Neuron (in vitro differentiated cells): ENCODE results near the gene NCKIPSD.

ENCODE experiments used
- H2AFZ ChIP-seq: one replicate; pipeline ENCODE4 v1.6.1; 2013; ENCODE audit warnings: low read depth, mild to moderate bottlenecking, inconsistent platforms, low read length, moderate library complexity
- H3K27me3 ChIP-seq: one replicate; pipeline ENCODE4 v1.6.1; 2013; ENCODE audit warnings: low read length; ENCODE audit not compliant: insufficient read depth
- H3K36me3 ChIP-seq: one replicate; pipeline ENCODE4 v1.6.1; 2013; ENCODE audit warnings: low read length; ENCODE audit not compliant: insufficient read depth
- H3K4me1 ChIP-seq: one replicate; pipeline ENCODE4 v1.6.1; 2013; ENCODE audit warnings: low read length; ENCODE audit not compliant: insufficient read depth
- H3K4me3 ChIP-seq: 2 replicates; pipeline ENCODE4 v1.5.1; 2013; ENCODE audit warnings: mild to moderate bottlenecking, low read length, moderate library complexity
- H3K9me3 ChIP-seq: one replicate; pipeline ENCODE4 v1.6.1; 2013; ENCODE audit warnings: low read length

The NCKIPSD gene

DNA sequence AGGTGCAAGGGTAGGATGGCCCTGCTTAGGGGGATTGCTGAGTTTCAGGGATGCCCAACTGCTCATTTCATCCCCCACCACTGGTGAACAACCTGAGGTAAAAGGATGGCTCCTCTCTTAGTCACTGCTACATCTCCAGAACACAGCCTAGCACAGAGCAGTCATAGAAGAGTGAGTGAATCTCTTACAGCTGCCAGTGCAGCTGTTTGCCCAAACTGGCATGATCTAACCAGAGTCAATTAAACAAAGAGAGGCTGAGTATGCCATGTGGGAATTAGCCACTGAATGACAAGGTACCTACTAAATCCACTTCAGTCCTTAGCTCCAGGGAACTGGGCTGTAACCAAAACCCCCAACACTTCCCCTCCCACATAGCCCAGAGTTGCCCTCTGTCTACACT is 6.8 kb upstream of the NCKIPSD start:
- peaks cover 83% of the 10 kb centered on the region for H3K36me3 ChIP-seq
- no peak overlapping the region for H3K4me3 ChIP-seq

GRCh38 chr3:48690846-48691458 is 5.2 kb upstream of the NCKIPSD start:
- no peak overlapping the region for H3K4me3 ChIP-seq
- H3K27me3 ChIP-seq = no peaks in the 10 kb centered on the region
- no peak overlapping the region for H2AFZ ChIP-seq
- H3K4me1 ChIP-seq = no peaks in the 10 kb centered on the region
- no peaks in the 10 kb centered on the region for H3K9me3 ChIP-seq
- peaks cover 81% of the 10 kb centered on the region for H3K36me3 ChIP-seq

More for the DNA sequence above, 6.8 kb upstream of the NCKIPSD start:
- H3K9me3 ChIP-seq = no peaks in the 10 kb centered on the region
- H3K4me1 ChIP-seq = no peaks in the 10 kb centered on the region
- H2AFZ ChIP-seq = no peak overlapping the region
- H3K27me3 ChIP-seq = no peaks in the 10 kb centered on the region

- no peak overlapping the region for H3K4me3 ChIP-seq
- no peaks in the 10 kb centered on the region for H3K27me3 ChIP-seq
- H2AFZ ChIP-seq = no peak overlapping the region
- peaks cover 6% of the 10 kb centered on the region for H3K4me1 ChIP-seq
- H3K9me3 ChIP-seq = no peaks in the 10 kb centered on the region
- peaks cover 69% of the 10 kb centered on the region for H3K36me3 ChIP-seq
These were observed 3.7 kb upstream of the NCKIPSD start for GRCh38 chr3:48689384-48689783.

DNA sequence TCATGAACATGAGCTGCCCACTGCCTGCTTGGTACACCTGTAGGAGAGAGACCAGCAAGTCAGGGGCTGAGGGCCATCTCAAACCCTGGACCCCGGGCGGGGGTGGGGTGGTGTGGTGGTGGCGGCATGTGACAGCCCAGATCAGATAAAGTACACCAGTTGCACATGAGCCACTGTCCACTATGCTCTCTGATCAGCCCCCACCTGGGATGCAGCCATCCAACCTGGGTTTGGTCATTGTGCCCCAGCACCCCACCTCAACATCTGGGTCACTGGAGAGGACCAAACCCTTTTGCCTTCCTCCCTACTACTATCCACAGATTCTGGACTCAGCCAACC is 3.0 kb upstream of the NCKIPSD start:
- Histone ChIP-seq H3K9me3 (no peaks in the 10 kb centered on the region), H3K4me1 (peaks cover 7% of the 10 kb centered on the region), H3K36me3 (peaks cover 62% of the 10 kb centered on the region), H3K27me3 (no peaks in the 10 kb centered on the region), H3K4me3 (no peak overlapping the region), H2AFZ (no peak overlapping the region)

DNA sequence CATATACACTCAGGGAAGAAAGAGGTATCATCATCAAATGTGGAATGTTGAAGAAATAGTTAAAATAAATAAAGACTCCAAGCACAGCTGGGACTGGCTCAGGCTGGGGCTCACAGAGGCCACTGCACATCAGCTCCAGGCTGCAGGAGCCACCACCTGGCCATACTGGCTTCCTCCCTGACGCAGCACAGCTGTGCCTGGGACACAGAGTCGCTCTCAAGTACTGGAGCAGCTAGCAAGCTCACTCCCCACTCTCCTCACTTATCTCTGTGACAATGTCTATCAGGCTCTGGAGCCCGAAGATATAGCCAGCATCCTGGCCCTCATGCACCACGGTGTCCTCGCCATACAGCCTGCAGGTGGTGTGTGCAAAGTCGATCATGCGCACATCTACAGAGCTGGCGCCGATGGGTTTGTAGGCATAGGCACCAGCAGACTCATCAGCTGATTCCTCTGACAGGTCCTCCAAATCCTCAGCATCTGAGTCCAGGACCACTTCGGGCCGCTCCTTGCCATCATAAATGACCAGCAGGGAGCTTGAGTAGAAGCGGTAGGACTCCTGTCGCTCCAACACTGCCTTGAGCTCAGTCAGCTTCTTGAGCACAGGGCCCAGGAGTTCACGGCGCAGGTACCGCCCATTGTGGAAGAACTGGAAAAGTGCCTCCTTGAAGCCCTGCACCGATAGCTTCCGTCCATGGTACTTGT is 2.5 kb upstream of the NCKIPSD start:
- Histone ChIP-seq H3K27me3 (no peaks in the 10 kb centered on the region), H3K4me3 (no peak overlapping the region), H3K9me3 (no peaks in the 10 kb centered on the region), H3K4me1 (peaks cover 7% of the 10 kb centered on the region), H3K36me3 (peaks cover 57% of the 10 kb centered on the region), H2AFZ (no peak overlapping the region)

DNA sequence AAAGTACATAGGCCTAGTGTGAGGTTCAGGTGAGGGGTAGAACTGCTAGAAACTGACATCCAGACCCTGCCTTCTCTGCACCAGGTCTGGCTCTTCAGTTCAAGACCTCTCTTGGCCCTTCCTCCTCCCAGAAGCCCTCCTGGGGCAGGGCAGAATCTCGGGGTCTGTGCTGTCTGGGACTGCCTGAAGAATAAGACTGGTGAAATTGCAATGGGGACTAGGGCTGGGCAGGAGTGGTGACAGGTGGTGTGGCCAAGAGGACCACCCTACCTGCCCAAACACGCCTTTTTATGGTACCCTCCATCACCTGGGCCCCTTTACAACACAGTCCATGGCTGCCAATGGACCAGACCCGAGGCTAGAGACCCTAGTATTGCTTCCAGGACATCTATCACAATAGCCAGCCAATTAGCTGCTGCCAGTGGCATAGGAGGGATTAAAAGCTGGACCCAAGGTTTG is 1.5 kb upstream of the NCKIPSD start:
- H3K36me3 ChIP-seq = peaks cover 53% of the 10 kb centered on the region
- no peaks in the 10 kb centered on the region for H3K27me3 ChIP-seq
- no peak overlapping the region for H2AFZ ChIP-seq
- H3K4me1 ChIP-seq = peaks cover 7% of the 10 kb centered on the region
- H3K9me3 ChIP-seq = no peaks in the 10 kb centered on the region
- no peak overlapping the region for H3K4me3 ChIP-seq

- Histone ChIP-seq H3K4me1 (peaks cover 7% of the 10 kb centered on the region), H3K9me3 (no peaks in the 10 kb centered on the region), H2AFZ (no peak overlapping the region), H3K4me3 (no peak overlapping the region), H3K27me3 (no peaks in the 10 kb centered on the region), H3K36me3 (peaks cover 53% of the 10 kb centered on the region)
These were observed 964 bp upstream of the NCKIPSD start for GRCh38 chr3:48686538-48687219.

DNA sequence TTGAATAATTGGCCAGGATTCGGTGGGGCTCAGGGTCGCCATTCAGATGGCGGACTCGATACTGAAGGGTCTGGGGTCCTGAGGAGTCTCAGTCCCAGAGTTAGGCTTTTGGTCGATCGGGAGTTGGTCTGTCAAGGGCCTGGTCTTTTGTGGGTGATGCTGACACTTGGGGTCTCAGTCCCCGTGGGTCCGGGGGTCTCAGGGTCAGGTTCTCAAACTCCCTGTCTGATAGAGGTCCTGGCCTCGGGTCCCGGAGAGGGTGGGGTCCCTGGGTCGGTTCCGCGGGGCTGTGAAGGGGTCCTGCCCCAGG is 467 bp downstream of the NCKIPSD start:
- no peaks in the 10 kb centered on the region for H3K27me3 ChIP-seq
- H3K4me1 ChIP-seq = peaks cover 7% of the 10 kb centered on the region
- peaks cover 57% of the 10 kb centered on the region for H3K36me3 ChIP-seq
- H2AFZ ChIP-seq = peak overlapping the region; percentile 27
- H3K4me3 ChIP-seq = peak overlapping the region; percentile 67
- H3K9me3 ChIP-seq = no peaks in the 10 kb centered on the region

- Histone ChIP-seq H3K9me3 (no peaks in the 10 kb centered on the region), H3K4me3 (peak overlapping the region; percentile 67), H3K27me3 (no peaks in the 10 kb centered on the region), H3K4me1 (peaks cover 7% of the 10 kb centered on the region), H2AFZ (no peak overlapping the region), H3K36me3 (peaks cover 57% of the 10 kb centered on the region)
These were observed 1.1 kb downstream of the NCKIPSD start for GRCh38 chr3:48684480-48685143.

- Histone ChIP-seq H2AFZ (no peak overlapping the region), H3K36me3 (peaks cover 57% of the 10 kb centered on the region), H3K27me3 (no peaks in the 10 kb centered on the region), H3K4me1 (peaks cover 7% of the 10 kb centered on the region), H3K9me3 (no peaks in the 10 kb centered on the region), H3K4me3 (no peak overlapping the region)
These were observed 1.7 kb downstream of the NCKIPSD start for GRCh38 chr3:48684054-48684349.

GRCh38 chr3:48682786-48683185 is 2.9 kb downstream of the NCKIPSD start:
- no peaks in the 10 kb centered on the region for H3K9me3 ChIP-seq
- H3K4me1 ChIP-seq = peaks cover 7% of the 10 kb centered on the region
- H2AFZ ChIP-seq = no peak overlapping the region
- peaks cover 57% of the 10 kb centered on the region for H3K36me3 ChIP-seq
- no peak overlapping the region for H3K4me3 ChIP-seq
- H3K27me3 ChIP-seq = no peaks in the 10 kb centered on the region

- peaks cover 7% of the 10 kb centered on the region for H3K4me1 ChIP-seq
- peaks cover 55% of the 10 kb centered on the region for H3K36me3 ChIP-seq
These were observed 3.6 kb downstream of the NCKIPSD start for GRCh38 chr3:48681974-48682610.

GRCh38 chr3:48681541-48681880 is 4.2 kb downstream of the NCKIPSD start:
- no peak overlapping the region for H3K4me3 ChIP-seq
- H3K4me1 ChIP-seq = peaks cover 7% of the 10 kb centered on the region
- no peaks in the 10 kb centered on the region for H3K9me3 ChIP-seq
- H3K36me3 ChIP-seq = peaks cover 54% of the 10 kb centered on the region
- no peaks in the 10 kb centered on the region for H3K27me3 ChIP-seq
- no peak overlapping the region for H2AFZ ChIP-seq

More at GRCh38 chr3:48681974-48682610, 3.6 kb downstream of the NCKIPSD start:
- Histone ChIP-seq H2AFZ (no peak overlapping the region), H3K27me3 (no peaks in the 10 kb centered on the region), H3K4me3 (no peak overlapping the region), H3K9me3 (no peaks in the 10 kb centered on the region)
